Measurements from ENCODE around the gene THBS2.

GRCh38 chr6:169171951-169172350 lies 81.7 kb downstream of the THBS2 start:
- no peak for TF ChIP-seq CTCF (IDR thresholded peaks at IDR 0.05)
- TF ChIP-seq POLR2A (IDR thresholded peaks at IDR 0.05), result no peak
- TF ChIP-seq EP300 (IDR thresholded peaks at IDR 0.05), result no peak

Data from ovary (tissue), 3 donors.